Thyroid gland (tissue), 4 donors: ENCODE results near the gene ABCA3. TPM values are rescaled to one million over a fixed set of nuclear protein-coding genes. Genes with fewer than 3 reads are reported as not detected.

Experiments
- DNase-seq, 2 donors: peaks; one replicate each; pipeline ENCODE4 v3.0.0-alpha.2; 2019
- H3K27ac ChIP-seq, 3 donors: fragments of 200-600 bp; sonication (generic); 1 replicate in 2 of 3; 2 replicates in 1 of 3; pipeline ENCODE4 v1.5.1; 2016 to 2019; ENCODE audit warnings: mild to moderate bottlenecking in 1 of 3, moderate library complexity in 1 of 3
- H3K27me3 ChIP-seq: fragments of 200-600 bp; sonication (generic); one replicate; pipeline ENCODE4 v1.5.1; 2019
- H3K36me3 ChIP-seq, 2 donors: fragments of 200-600 bp; sonication (generic); one replicate each; pipeline ENCODE4 v1.5.1; 2016 to 2019
- H3K4me1 ChIP-seq, 2 donors: fragments of 200-600 bp; sonication (generic); one replicate each; pipeline ENCODE4 v1.5.1; 2017 to 2019
- H3K4me3 ChIP-seq, 3 donors: fragments of 200-600 bp; sonication (generic); replicated peaks in 1 of 3; 1 replicate in 2 of 3; 2 replicates in 1 of 3; pipeline ENCODE4 v1.5.1; 2016; ENCODE audit warnings: mild to moderate bottlenecking in 1 of 3
- H3K9me3 ChIP-seq: fragments of 200-600 bp; sonication (generic); one replicate; pipeline ENCODE4 v1.5.1; 2017
- POLR2A ChIP-seq, 2 donors: fragments of 450-650 bp; IDR thresholded peaks; one replicate each; pipeline ENCODE4 v1.6.1; 2017; ENCODE audit warnings: antibody characterized with exemption in 2 of 2, mild to moderate bottlenecking in 2 of 2, moderate library complexity in 1 of 2
- WGBS, 2 donors: methylation state at CpG; one replicate each; pipeline ENCODE4 v1.1.5; 2017; 5-methylcytosine and 5-hydroxymethylcytosine counted together
- intact Hi-C: fragments of 100-400 bp; cut with DNase I; formaldehyde crosslinking; loops from one replicate; pipeline ENCODE4 v1.15.1; 2023
- total RNA-seq, 4 donors: library from RNA; depleted of rRNA; stranded (reverse); fragments of >200 nt; gene quantifications; one replicate each; pipeline ENCODE4 v1.2.3, GENCODE V29; 2016
- TF ChIP-seq, protein P1 (sequence below), 6 experiments: fragments of 200-600 bp in 3 of 6; fragments of 450-650 bp in 3 of 6; sonication (generic) in 3 of 6; IDR thresholded peaks; one replicate each; pipeline ENCODE4 v1.5.1; 2016 to 2019; ENCODE audit warnings: antibody characterized with exemption in 6 of 6, mild to moderate bottlenecking in 2 of 6, inconsistent platforms in 1 of 6, moderate library complexity in 1 of 6

ABCA3 gene
- total RNA-seq, 4 donors from 2014 or later, result 36.5 to 66.7 (median 60.4) TPM

DNA sequence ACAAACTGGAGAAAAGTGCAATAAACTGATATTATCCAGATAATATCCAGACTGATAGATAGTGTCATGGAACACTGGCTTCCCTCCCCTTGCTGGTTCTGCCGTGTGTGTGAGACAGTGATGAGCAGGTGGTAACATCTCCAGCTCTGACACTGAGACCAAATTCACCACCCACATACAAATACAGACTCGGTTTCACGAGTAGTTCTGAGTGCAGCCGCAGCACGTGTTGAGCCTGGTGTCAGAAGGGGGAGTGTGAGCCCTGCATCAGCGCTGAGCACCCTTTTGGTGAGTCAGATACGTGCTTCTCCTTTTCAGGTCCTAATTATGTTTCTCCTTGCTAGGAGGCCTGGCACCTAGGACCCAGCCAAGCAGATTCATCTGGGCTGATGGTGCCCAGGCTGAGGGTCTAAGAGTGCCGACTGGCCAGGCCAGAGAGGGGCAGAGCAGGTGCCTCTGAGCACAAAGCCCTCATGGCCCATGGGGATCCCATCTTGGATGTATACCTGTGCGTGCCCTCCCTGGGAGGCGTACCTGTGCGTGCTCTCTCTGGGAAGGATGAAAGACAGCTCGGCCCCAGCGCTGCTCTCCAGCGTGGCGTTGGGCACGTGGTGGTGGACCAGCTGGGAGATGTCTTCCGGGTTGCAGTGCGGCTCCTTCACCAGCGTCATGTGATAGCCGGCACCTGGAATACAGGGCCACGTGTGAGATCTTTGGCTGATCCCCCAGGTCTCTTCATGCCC, 45.3 kb downstream of the ABCA3 start:
- no peak for DNase-seq
- WGBS, 2 donors, result 93 to 96% methylated on average over 12 to 19 of the region's 21 CpGs
- H3K9me3 ChIP-seq, result no peaks in the 10 kb centered on the region
- H3K4me3 ChIP-seq, result no peak overlapping the region
- TF ChIP-seq POLR2A (IDR thresholded peaks at IDR 0.05), result no peak
- TF ChIP-seq, protein P1, sequence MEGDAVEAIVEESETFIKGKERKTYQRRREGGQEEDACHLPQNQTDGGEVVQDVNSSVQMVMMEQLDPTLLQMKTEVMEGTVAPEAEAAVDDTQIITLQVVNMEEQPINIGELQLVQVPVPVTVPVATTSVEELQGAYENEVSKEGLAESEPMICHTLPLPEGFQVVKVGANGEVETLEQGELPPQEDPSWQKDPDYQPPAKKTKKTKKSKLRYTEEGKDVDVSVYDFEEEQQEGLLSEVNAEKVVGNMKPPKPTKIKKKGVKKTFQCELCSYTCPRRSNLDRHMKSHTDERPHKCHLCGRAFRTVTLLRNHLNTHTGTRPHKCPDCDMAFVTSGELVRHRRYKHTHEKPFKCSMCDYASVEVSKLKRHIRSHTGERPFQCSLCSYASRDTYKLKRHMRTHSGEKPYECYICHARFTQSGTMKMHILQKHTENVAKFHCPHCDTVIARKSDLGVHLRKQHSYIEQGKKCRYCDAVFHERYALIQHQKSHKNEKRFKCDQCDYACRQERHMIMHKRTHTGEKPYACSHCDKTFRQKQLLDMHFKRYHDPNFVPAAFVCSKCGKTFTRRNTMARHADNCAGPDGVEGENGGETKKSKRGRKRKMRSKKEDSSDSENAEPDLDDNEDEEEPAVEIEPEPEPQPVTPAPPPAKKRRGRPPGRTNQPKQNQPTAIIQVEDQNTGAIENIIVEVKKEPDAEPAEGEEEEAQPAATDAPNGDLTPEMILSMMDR (IDR thresholded peaks at IDR 0.05), result no peak
- H3K27ac ChIP-seq, result no peak overlapping the region
- H3K36me3 ChIP-seq, result peaks cover 20 to 36% of the 10 kb centered on the region in 2 donors
- intact Hi-C loops, result loop anchor here (10.0 kb wide), 2 partner anchors 50 to 130 kb away; partner anchors contain the start of genes ABCA3 and CCNF
- H3K4me1 ChIP-seq, result peaks cover 5 to 7% of the 10 kb centered on the region in 2 donors
- H3K27me3 ChIP-seq, result no peaks in the 10 kb centered on the region

DNA sequence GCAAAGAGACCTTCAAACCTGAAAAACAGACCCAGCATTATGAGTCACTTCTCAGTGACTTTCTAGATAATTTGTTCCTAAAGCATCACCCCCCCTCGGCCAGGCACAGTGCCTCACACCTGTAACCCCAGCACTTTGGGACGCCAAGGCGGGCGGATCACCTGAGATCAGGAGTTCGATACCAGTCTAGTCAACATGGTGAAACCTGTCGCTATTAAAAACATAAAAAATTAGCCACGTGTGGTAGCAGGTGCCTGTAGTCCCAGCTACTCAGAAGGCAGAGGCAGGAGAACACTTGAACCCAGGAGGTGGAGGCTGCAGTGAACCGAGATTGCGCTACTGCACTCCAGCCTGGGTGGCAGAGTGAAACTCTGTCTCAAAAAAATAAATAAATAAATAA, 48.3 kb downstream of the ABCA3 start:
- intact Hi-C loops, result loop anchor here (10.0 kb wide), 2 partner anchors 53 to 133 kb away; partner anchors contain the start of genes ABCA3 and CCNF
- H3K4me3 ChIP-seq, result no peak overlapping the region
- WGBS, 2 donors, result 94% methylated on average over 9 of the region's 9 CpGs
- H3K4me1 ChIP-seq, result peaks cover 5 to 7% of the 10 kb centered on the region in 2 donors
- no peaks in the 10 kb centered on the region for H3K27me3 ChIP-seq
- H3K36me3 ChIP-seq, result peaks cover 25 to 47% of the 10 kb centered on the region in 2 donors
- H3K9me3 ChIP-seq, result no peaks in the 10 kb centered on the region
- H3K27ac ChIP-seq, result no peak overlapping the region
- no peak for TF ChIP-seq POLR2A (IDR thresholded peaks at IDR 0.05)
- TF ChIP-seq, protein P1 (IDR thresholded peaks at IDR 0.05), result no peak
- no peak for DNase-seq

GRCh38 chr16:2289282-2289681, 51.2 kb downstream of the ABCA3 start:
- DNase-seq, result no peak
- Histone ChIP-seq H3K36me3 (peaks cover 25 to 57% of the 10 kb centered on the region in 2 donors), H3K4me3 (no peak overlapping the region), H3K27me3 (no peaks in the 10 kb centered on the region), H3K4me1 (no peaks in the 10 kb centered on the region), H3K27ac (no peak overlapping the region), H3K9me3 (no peaks in the 10 kb centered on the region)
- 94% methylated on average over 20 to 23 of the region's 23 CpGs for WGBS, 2 donors
- TF ChIP-seq POLR2A (IDR thresholded peaks at IDR 0.05), result no peak
- TF ChIP-seq, protein P1 (IDR thresholded peaks at IDR 0.05), result no peak
- intact Hi-C loops, result no loop called here

- H3K4me3 ChIP-seq, result no peak overlapping the region
- no peaks in the 10 kb centered on the region for H3K4me1 ChIP-seq
- no peak for DNase-seq
- peaks cover 31 to 63% of the 10 kb centered on the region in 2 donors for H3K36me3 ChIP-seq
- no peaks in the 10 kb centered on the region for H3K9me3 ChIP-seq
- intact Hi-C loops, result no loop called here
- no peak overlapping the region for H3K27ac ChIP-seq
- TF ChIP-seq, protein P1 (IDR thresholded peaks at IDR 0.05), result no peak
- no peak for TF ChIP-seq POLR2A (IDR thresholded peaks at IDR 0.05)
- no peaks in the 10 kb centered on the region for H3K27me3 ChIP-seq
- WGBS, 2 donors, result 75 to 81% methylated on average over 6 to 8 of the region's 8 CpGs
Measured at GRCh38 chr16:2288726-2289125, 51.8 kb downstream of the ABCA3 start.

- Histone ChIP-seq H3K27ac (no peak overlapping the region), H3K9me3 (no peaks in the 10 kb centered on the region), H3K4me3 (no peak overlapping the region), H3K27me3 (no peaks in the 10 kb centered on the region), H3K36me3 (peaks cover 32 to 70% of the 10 kb centered on the region in 2 donors), H3K4me1 (no peaks in the 10 kb centered on the region)
- intact Hi-C loops, result no loop called here
- TF ChIP-seq, protein P1 (IDR thresholded peaks at IDR 0.05), result no peak
- TF ChIP-seq POLR2A (IDR thresholded peaks at IDR 0.05), result no peak
- 92 to 94% methylated on average over 12 to 25 of the region's 35 CpGs for WGBS, 2 donors
- no peak for DNase-seq
Measured at GRCh38 chr16:2287916-2288547, 52.5 kb downstream of the ABCA3 start.
